HG03342 (cell line): Measurements from ENCODE around the gene RGS19.

ENCODE experiments used
- ATAC-seq: cut with Tn5 transposase; IDR thresholded peaks from one replicate; pipeline ENCODE4 v1.9.1; 2021; ENCODE audit warnings: mild to moderate bottlenecking, moderate library complexity; ENCODE audit not compliant: unreplicated experiment

The RGS19 gene

GRCh38 chr20:64077876-64078551, 1.3 kb downstream of the RGS19 start:
- ATAC-seq, result no peak

DNA sequence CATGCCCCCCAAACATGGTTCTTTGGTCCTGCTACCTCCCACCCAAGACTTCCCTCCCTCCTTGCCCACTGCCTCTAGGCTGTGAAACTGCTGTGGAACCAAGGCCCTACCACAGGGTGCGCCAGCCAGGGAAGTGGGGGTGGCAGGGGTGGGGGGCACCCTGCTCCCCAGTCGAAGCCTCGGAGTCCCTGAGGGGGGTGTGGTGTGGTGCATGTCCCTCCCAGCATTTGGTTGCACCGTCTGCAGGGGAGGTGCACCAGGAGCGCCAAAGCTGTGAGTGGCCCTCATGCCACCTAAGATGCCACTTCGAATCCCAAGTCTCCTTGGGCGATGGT, 1.8 kb downstream of the RGS19 start:
- no peak for ATAC-seq

DNA sequence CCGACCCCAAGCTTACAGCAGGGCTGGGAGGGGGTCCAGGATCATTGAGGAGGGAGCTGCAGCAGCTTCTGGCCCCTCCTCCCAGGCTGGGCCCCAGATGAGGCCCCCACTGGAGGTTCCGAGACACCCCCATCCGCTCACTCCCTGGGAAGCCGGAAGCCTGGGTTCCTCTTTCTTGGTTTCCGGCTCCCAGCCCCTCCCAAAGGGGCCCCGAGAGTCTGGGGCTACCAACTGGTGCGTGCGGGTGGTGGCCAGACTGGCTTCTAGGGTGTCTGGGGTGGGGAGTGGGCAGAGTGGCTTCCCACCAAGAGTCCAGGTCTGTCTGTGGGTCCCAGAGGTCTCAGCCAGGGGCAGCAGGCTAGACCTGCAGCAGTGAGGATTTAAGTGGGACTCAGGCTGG, 2.2 kb downstream of the RGS19 start:
- ATAC-seq, result no peak

DNA sequence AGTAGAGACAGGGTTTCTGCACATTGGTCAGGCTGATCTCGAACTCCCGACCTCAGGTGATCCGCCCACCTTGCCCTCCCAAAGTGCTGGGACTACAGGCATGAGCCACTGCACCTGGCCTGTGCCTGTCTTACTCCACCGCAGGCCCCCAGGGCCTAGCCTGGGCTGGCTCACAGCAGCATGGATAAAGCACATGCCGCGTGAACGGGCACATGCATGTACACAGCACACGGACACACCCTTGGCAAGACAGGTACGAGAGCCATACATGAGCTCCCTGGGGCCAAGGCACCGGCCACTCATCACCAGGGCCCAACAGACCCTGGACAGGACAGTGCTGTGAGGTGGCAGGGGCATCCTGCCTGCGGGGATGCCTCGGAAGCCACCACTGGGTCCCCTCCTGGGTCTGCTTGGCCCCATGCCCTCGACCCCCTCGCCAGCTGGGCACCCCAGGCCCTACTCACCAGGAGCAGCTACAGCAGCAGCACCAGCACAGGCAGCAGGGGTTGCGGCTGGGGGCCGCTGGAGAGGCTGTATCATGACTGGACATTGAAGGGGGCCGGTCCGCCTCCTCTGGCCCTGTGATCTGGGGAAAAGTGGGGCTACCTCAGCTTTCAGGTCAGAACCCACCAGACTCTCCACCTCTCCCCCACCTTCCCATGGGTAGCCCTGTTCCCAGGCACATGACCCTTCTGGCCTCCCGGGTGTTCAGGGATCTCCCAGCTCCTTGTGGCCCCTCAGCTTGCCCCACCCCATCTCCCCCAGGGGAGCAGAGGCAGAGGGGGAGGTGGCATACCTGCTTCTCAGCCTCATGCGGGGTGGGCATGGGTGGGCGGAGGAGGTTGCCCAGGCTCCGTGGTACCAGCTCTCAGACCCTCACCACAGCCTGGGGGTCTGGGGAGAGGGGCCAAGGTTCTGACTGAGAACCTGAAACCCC, 3.0 kb downstream of the RGS19 start:
- ATAC-seq, result no peak

- ATAC-seq, result no peak
Measured at GRCh38 chr20:64075556-64075955, 3.8 kb downstream of the RGS19 start.

DNA sequence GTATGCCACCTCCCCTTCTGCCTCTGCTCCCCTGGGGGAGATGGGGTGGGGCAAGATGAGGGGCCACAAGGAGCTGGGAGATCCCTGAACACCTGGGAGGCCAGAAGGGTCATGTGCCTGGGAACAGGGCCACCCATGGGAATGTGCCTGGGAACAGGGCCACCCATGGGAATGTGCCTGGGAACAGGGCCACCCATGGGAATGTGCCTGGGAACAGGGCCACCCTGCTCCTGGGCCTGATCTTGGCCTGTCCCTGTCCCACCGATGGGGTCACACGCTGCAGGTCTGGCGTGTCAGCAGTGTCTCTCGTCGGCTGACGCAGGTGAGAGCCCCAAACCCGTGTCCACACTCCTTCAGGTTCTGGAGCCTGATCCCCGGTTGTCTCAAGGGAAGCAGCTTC, 4.4 kb downstream of the RGS19 start:
- ATAC-seq, result no peak

GRCh38 chr20:64074184-64074789, 5.0 kb downstream of the RGS19 start:
- ATAC-seq, result no peak

- ATAC-seq, result no peak
Measured at GRCh38 chr20:64073476-64074183, 5.7 kb downstream of the RGS19 start.

GRCh38 chr20:64072498-64073063, 6.7 kb downstream of the RGS19 start:
- ATAC-seq, result no peak

- no peak for ATAC-seq
Measured at GRCh38 chr20:64071341-64072332, 7.7 kb downstream of the RGS19 start.

DNA sequence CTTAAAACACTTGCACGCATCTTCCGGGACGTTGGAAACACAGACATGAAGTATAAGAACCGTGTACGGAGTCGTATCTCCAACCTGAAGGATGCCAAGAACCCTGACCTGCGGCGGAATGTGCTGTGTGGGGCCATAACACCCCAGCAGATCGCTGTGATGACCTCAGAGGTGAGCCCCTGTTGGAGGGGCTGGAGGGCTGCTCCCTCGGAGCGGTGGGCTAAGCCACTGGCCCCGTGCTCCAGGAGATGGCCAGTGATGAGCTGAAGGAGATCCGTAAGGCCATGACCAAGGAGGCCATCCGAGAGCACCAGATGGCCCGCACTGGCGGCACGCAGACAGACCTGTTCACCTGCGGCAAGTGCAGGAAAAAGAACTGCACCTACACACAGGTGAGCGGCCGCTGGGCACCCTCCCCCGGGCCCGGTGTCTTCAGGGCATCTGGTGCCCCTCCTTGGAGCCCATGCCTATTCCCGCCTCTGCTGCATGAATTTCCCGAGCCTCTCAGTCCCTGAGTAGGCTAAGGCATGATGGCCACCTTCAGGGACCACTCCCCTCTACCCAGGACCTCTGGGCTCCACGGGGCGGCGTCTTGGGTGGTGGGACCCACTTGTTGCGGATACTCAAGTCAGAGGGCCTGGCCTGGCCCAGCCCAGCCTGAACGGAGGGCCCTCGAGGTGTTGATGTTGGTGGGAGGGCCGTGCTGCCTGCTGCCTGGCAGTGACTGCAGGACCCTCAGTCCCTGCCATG, 8.9 kb downstream of the RGS19 start:
- no peak for ATAC-seq

GRCh38 chr20:64069614-64070243, 9.6 kb downstream of the RGS19 start:
- ATAC-seq, result no peak

DNA sequence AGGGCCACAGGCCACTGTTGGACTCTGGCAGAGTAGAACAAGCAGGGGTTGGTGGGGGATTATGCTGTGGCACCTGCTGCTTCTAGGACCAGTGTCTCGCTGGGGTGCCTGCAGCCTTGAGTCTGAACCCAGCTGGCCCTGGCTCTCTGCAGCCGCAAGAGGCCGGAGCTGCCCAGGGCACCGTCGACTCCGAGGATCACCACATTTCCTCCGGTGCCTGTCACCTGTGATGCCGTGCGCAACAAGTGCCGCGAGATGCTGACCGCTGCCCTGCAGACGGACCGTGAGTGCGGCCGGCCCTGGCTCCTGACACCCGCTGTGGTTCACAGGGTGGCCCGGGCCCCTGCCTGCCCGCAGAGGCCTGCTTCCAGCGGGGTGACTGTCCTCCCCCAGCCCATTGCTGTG, 10.1 kb downstream of the RGS19 start:
- no peak for ATAC-seq

GRCh38 chr20:64068386-64069208, 10.7 kb downstream of the RGS19 start:
- no peak for ATAC-seq

DNA sequence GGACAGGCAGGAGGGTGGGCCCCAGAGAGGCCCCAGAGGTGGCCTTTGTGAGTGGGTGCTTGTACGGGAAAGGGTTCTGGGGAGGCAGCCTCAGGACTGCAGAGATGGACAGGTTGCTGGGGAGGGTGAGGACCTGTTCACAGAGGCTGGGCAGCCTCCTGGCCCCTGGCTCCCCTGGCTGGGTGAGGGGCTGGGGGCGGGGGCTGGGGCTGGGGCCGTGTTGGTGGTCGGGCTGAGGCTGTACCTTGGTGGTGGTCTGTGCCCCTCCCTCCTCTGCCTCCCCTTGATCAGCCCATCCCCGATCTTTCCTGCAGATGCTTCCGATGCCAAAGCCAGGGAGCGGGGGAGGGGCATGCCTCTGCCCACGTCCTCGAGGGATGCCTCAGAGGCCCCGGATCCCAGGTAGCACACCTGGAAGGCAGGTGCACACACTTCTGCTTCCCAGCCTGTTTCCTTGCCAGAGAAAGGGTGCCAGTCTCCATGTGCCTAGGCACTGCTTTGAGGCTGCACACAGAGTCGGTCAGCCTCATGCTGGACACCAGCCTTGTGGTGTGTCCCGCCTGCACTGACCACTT, 11.5 kb downstream of the RGS19 start:
- ATAC-seq, result no peak

GRCh38 chr20:64067005-64067632, 12.2 kb downstream of the RGS19 start:
- no peak for ATAC-seq

DNA sequence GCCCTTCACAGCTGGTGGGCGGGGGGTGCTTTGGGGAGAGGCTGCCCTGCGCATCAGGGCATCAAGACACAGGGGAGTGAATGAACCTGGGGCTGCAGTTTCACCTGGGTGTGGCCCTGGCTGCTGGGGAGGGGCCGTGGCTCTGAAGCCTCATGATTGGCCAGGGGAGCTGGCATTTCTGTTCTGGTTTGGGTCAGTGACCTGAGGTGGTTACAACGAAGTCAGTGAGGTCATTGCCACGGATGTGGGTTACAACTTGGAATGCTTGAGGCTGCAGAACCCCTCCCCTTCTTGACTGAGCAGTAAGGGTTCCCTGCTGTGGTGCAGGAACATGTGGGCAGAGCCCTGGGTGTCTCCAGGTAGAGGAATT, 13.4 kb downstream of the RGS19 start:
- peak; percentile 41 for ATAC-seq
